Measurements from ENCODE around the gene SPATA33. TPM values are rescaled to one million over a fixed set of nuclear protein-coding genes. Genes with fewer than 3 reads are reported as not detected.
A peak's percentile ranks its signal among the peaks of the same experiment; 100 is the strongest.

The SPATA33 gene
- total RNA-seq, 1 experiment from 2014 or later, result 23.5 TPM

GRCh38 chr16:89701425-89702406 lies 44.1 kb downstream of the SPATA33 start, which contains the start of gene SPATA2L:
Gene SPATA2L (minus strand): TSS chr16:89701705. CDS start chr16:89701232, 473 bp downstream.
- peak within 1 kb of the TSS; percentile 87 for H3K4me3 Mint-ChIP-seq (ENCODE audit: low read depth, unreplicated experiment)
- no peaks in the 10 kb centered on the region for H3K27me3 Mint-ChIP-seq (ENCODE audit: unreplicated experiment)
- peak within 1 kb of the TSS; percentile 93 for H3K27ac Mint-ChIP-seq (ENCODE audit: unreplicated experiment)
- H3K36me3 Mint-ChIP-seq (ENCODE audit: insufficient read depth, unreplicated experiment), result peaks cover 78% of the 10 kb centered on the region
- no TSS peak for BruUV-seq (replicated peaks)
- CTCF ChIA-PET, result interaction anchor here (0.5 to 2.4 kb wide), 8 partner anchors 8 to 1343 kb away, joined by 3 to 17 read pairs (median 4); partner anchors contain the start of gene CDK10
- H3K4me1 Mint-ChIP-seq (ENCODE audit: low read depth, unreplicated experiment), result no peaks in the 10 kb centered on the region
- intact Hi-C loops (cut with micrococcal nuclease; ENCODE audit: unreplicated experiment), result no loop called here
- DNase-seq, result peak; percentile 99
- H3K9me3 Mint-ChIP-seq (ENCODE audit: low read depth, unreplicated experiment), result no peaks in the 10 kb centered on the region
- TF ChIP-seq, protein P1, sequence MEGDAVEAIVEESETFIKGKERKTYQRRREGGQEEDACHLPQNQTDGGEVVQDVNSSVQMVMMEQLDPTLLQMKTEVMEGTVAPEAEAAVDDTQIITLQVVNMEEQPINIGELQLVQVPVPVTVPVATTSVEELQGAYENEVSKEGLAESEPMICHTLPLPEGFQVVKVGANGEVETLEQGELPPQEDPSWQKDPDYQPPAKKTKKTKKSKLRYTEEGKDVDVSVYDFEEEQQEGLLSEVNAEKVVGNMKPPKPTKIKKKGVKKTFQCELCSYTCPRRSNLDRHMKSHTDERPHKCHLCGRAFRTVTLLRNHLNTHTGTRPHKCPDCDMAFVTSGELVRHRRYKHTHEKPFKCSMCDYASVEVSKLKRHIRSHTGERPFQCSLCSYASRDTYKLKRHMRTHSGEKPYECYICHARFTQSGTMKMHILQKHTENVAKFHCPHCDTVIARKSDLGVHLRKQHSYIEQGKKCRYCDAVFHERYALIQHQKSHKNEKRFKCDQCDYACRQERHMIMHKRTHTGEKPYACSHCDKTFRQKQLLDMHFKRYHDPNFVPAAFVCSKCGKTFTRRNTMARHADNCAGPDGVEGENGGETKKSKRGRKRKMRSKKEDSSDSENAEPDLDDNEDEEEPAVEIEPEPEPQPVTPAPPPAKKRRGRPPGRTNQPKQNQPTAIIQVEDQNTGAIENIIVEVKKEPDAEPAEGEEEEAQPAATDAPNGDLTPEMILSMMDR (IDR thresholded peaks at IDR 0.05; ENCODE audit: unreplicated experiment), result no peak

DNA sequence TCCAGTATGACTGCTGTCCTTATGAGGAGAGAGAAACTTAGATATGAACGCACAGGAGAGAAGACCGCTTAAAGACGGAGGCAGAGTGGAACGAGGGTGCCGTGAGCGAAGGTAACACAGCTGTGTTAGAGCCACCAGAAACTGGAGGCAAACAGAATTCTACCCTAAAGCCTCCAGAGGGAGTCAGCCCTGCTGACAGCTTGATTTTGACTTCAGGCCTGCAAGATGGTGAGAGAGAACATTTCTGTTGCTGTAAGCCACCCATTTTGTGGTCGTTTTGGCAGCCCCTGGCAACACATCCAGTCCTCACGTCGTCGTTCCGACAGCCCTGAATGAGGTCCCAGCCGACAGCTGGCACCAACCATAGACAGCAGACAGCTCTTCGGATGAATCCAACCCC lies 46.6 kb downstream of the SPATA33 start:
- H3K4me1 Mint-ChIP-seq (ENCODE audit: low read depth, unreplicated experiment), result no peaks in the 10 kb centered on the region
- no peak for DNase-seq
- H3K36me3 Mint-ChIP-seq (ENCODE audit: insufficient read depth, unreplicated experiment), result peaks cover 59% of the 10 kb centered on the region
- no peak overlapping the region for H3K4me3 Mint-ChIP-seq (ENCODE audit: low read depth, unreplicated experiment)
- no TSS peak for BruUV-seq (replicated peaks)
- no peaks in the 10 kb centered on the region for H3K27me3 Mint-ChIP-seq (ENCODE audit: unreplicated experiment)
- CTCF ChIA-PET, result no interaction called here
- intact Hi-C loops (cut with micrococcal nuclease; ENCODE audit: unreplicated experiment), result no loop called here
- TF ChIP-seq, protein P1 (IDR thresholded peaks at IDR 0.05; ENCODE audit: unreplicated experiment), result no peak
- H3K9me3 Mint-ChIP-seq (ENCODE audit: low read depth, unreplicated experiment), result no peaks in the 10 kb centered on the region
- H3K27ac Mint-ChIP-seq (ENCODE audit: unreplicated experiment), result no peak overlapping the region

DNA sequence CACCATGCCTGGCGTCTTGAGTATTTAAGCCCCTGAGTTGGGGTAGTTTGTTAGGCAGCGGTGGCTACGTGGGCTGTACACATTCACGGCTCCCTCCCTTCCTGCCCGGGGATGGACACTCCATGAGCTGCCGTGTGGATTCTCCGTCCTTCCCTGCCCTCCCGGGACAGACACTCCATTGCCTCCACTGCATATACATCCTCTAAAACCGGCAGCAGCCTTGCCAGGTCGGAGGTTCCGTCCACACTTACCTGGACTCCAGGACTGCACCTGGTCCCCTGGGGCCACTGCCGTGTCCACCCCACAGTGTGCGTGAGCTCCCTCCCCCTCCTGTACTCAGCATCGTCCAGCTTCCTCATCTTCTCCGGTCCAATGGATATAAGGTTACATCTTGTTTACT lies 47.4 kb downstream of the SPATA33 start:
- intact Hi-C loops (cut with micrococcal nuclease; ENCODE audit: unreplicated experiment), result no loop called here
- Mint-ChIP-seq H3K36me3 (ENCODE audit: insufficient read depth, unreplicated experiment) (peaks cover 60% of the 10 kb centered on the region), H3K27ac (ENCODE audit: unreplicated experiment) (no peak overlapping the region), H3K4me1 (ENCODE audit: low read depth, unreplicated experiment) (no peaks in the 10 kb centered on the region), H3K4me3 (ENCODE audit: low read depth, unreplicated experiment) (no peak overlapping the region), H3K9me3 (ENCODE audit: low read depth, unreplicated experiment) (no peaks in the 10 kb centered on the region), H3K27me3 (ENCODE audit: unreplicated experiment) (no peaks in the 10 kb centered on the region)
- CTCF ChIA-PET, result no interaction called here
- BruUV-seq (replicated peaks), result no TSS peak
- DNase-seq, result no peak
- TF ChIP-seq, protein P1 (IDR thresholded peaks at IDR 0.05; ENCODE audit: unreplicated experiment), result no peak

DNA sequence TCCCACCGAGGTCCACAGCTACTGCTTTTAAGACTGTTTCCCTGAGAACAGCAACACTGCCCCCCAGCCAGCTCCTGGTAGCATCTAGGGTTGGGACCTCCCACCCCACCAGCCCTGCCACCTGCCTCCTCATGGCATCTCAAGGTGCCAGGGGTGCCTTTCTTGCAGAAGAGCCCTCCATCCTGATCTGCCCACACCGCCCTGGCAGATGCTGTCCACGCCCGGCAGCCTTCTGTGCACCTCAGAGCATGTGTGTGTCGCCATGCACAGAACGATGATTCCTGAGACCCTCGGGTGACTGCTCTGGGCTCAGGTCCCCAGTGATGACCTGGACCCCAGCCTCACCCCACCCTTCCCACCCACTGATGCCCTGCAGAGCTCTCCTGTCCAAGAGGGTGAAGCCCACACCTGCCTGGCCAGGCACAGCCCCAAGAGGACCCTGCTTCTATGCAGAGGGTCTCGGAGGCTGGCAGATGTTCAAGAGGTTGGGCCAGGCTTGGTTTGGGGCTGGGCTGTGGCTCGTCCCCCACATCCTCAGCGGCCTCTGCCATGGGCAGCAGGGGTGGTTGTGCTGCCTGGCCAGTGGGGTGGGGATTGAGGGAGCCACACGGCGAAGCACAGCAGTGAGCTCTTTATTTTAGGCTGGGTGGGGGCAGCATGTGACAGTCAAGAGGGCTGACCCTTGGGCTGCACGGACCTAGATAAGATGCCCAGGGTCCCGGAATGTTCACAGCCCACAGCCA lies 49.1 kb downstream of the SPATA33 start:
- intact Hi-C loops (cut with micrococcal nuclease; ENCODE audit: unreplicated experiment), result no loop called here
- no peaks in the 10 kb centered on the region for H3K4me1 Mint-ChIP-seq (ENCODE audit: low read depth, unreplicated experiment)
- H3K27ac Mint-ChIP-seq (ENCODE audit: unreplicated experiment), result no peak overlapping the region
- peaks cover 59% of the 10 kb centered on the region for H3K36me3 Mint-ChIP-seq (ENCODE audit: insufficient read depth, unreplicated experiment)
- BruUV-seq (replicated peaks), result no TSS peak
- no peak overlapping the region for H3K4me3 Mint-ChIP-seq (ENCODE audit: low read depth, unreplicated experiment)
- no peaks in the 10 kb centered on the region for H3K27me3 Mint-ChIP-seq (ENCODE audit: unreplicated experiment)
- DNase-seq, result no peak
- TF ChIP-seq, protein P1 (IDR thresholded peaks at IDR 0.05; ENCODE audit: unreplicated experiment), result no peak
- H3K9me3 Mint-ChIP-seq (ENCODE audit: low read depth, unreplicated experiment), result no peaks in the 10 kb centered on the region
- CTCF ChIA-PET, result interaction anchor here (0.6 to 1.4 kb wide), 14 partner anchors 8 to 154 kb away, joined by 3 to 9 read pairs (median 4); partner anchors contain the start of genes CDK10 and FANCA
